ENCODE measurements around the gene BIRC3. TPM values are rescaled to one million over a fixed set of nuclear protein-coding genes. Genes with fewer than 3 reads are reported as not detected.

Gene BIRC3
- total RNA-seq, 4 donors from 2014 or later: 2.2 to 57.8 (median 53.0) TPM

GRCh38 chr11:102322560-102322959, 5.3 kb downstream of the BIRC3 start:
- peaks cover 0 to 41% (median 8%) of the 10 kb centered on the region in 4 donors for H3K4me1 ChIP-seq
- 46 to 63% methylated on average over 2 of the region's 2 CpGs for WGBS, 2 donors (ENCODE audit: low coverage in 1 of 2)
- in situ Hi-C loops (cut with MboI; ENCODE audit: low pct_ligation_motif_present in 1 of 4, low pct_unique_long_range_greater_than_20kb in 1 of 4, low sequenced_read_pairs in 3 of 4) (no loop called here), intact Hi-C loops (cut with DNase I; ENCODE audit: low total_unique reads) (no loop called here)
- H3K27me3 ChIP-seq: no peaks in the 10 kb centered on the region
- no peak for DNase-seq
- no peaks in the 10 kb centered on the region for H3K9me3 ChIP-seq
- peaks cover 0 to 6% (median 2%) of the 10 kb centered on the region in 4 donors for H3K36me3 ChIP-seq
- TF ChIP-seq CTCF (IDR thresholded peaks at IDR 0.05) (no peak), POLR2AphosphoS5 (IDR thresholded peaks at IDR 0.05) (no peak), EP300 (IDR thresholded peaks at IDR 0.05; ENCODE audit: low read depth) (no peak), POLR2A (IDR thresholded peaks at IDR 0.05) (no peak)
- H3K4me3 ChIP-seq: no peak overlapping the region
- peak overlapping the region in 1 of 4 donors; percentile 89 for H3K27ac ChIP-seq

- no peak for TF ChIP-seq POLR2A (IDR thresholded peaks at IDR 0.05)
- TF ChIP-seq EP300 (IDR thresholded peaks at IDR 0.05; ENCODE audit: low read depth): no peak
- TF ChIP-seq CTCF (IDR thresholded peaks at IDR 0.05): no peak
- no peak for TF ChIP-seq POLR2AphosphoS5 (IDR thresholded peaks at IDR 0.05)
- no peak for DNase-seq
- Histone ChIP-seq H3K36me3 (peaks cover 0 to 15% (median 7%) of the 10 kb centered on the region in 4 donors), H3K27me3 (no peaks in the 10 kb centered on the region), H3K4me1 (peaks cover 0 to 30% (median under 1%) of the 10 kb centered on the region in 4 donors), H3K9me3 (no peaks in the 10 kb centered on the region), H3K4me3 (no peak overlapping the region), H3K27ac (peak overlapping the region in 1 of 4 donors; percentile 14)
- in situ Hi-C loops (cut with MboI; ENCODE audit: low pct_ligation_motif_present in 1 of 4, low pct_unique_long_range_greater_than_20kb in 1 of 4, low sequenced_read_pairs in 3 of 4): no loop called here
- 94 to 100% methylated on average over 1 of the region's 1 CpG for WGBS, 2 donors (ENCODE audit: low coverage in 1 of 2)
- intact Hi-C loops (cut with DNase I; ENCODE audit: low total_unique reads): no loop called here
These were observed 6.4 kb downstream of the BIRC3 start for GRCh38 chr11:102323542-102324251.

DNA sequence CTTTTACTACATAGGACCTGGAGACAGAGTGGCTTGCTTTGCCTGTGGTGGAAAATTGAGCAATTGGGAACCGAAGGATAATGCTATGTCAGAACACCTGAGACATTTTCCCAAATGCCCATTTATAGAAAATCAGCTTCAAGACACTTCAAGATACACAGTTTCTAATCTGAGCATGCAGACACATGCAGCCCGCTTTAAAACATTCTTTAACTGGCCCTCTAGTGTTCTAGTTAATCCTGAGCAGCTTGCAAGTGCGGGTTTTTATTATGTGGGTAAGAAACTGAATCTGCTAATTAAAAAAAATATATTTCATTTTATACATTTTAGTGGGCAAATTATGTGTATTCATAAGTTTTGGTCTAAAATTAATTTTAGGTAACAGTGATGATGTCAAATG, 7.8 kb downstream of the BIRC3 start:
- Histone ChIP-seq H3K4me3 (no peak overlapping the region), H3K4me1 (peaks cover 0 to 23% (median 0%) of the 10 kb centered on the region in 4 donors), H3K27me3 (no peaks in the 10 kb centered on the region), H3K27ac (no peak overlapping the region), H3K36me3 (peaks cover 0 to 23% (median 9%) of the 10 kb centered on the region in 4 donors), H3K9me3 (no peaks in the 10 kb centered on the region)
- intact Hi-C loops (cut with DNase I; ENCODE audit: low total_unique reads): no loop called here
- TF ChIP-seq CTCF (IDR thresholded peaks at IDR 0.05): no peak
- TF ChIP-seq EP300 (IDR thresholded peaks at IDR 0.05; ENCODE audit: low read depth): no peak
- TF ChIP-seq POLR2AphosphoS5 (IDR thresholded peaks at IDR 0.05): no peak
- no peak for TF ChIP-seq POLR2A (IDR thresholded peaks at IDR 0.05)
- 72 to 89% methylated on average over 2 to 3 of the region's 3 CpGs for whole genome bisulfite sequencing, 2 donors (ENCODE audit: low coverage in 1 of 2)
- in situ Hi-C loops (cut with MboI; ENCODE audit: low pct_ligation_motif_present in 1 of 4, low pct_unique_long_range_greater_than_20kb in 1 of 4, low sequenced_read_pairs in 3 of 4): loop anchor here in 1 of 4 donors (25.0 kb wide), 1 partner anchor 337 kb away; no protein-coding TSS in a partner anchor
- DNase-seq: no peak

- no peak for DNase-seq
- peaks cover 0 to 43% (median 17%) of the 10 kb centered on the region in 4 donors for H3K36me3 ChIP-seq
- H3K4me1 ChIP-seq: no peaks in the 10 kb centered on the region
- no peaks in the 10 kb centered on the region for H3K9me3 ChIP-seq
- in situ Hi-C loops (cut with MboI; ENCODE audit: low pct_ligation_motif_present in 1 of 4, low pct_unique_long_range_greater_than_20kb in 1 of 4, low sequenced_read_pairs in 3 of 4): loop anchor here in 1 of 4 donors (25.0 kb wide), 1 partner anchor 334 kb away; no protein-coding TSS in a partner anchor
- H3K27me3 ChIP-seq: no peaks in the 10 kb centered on the region
- 92 to 100% methylated on average over 1 of the region's 1 CpG for WGBS, 2 donors (ENCODE audit: low coverage in 1 of 2)
- no peak overlapping the region for H3K27ac ChIP-seq
- TF ChIP-seq EP300 (IDR thresholded peaks at IDR 0.05; ENCODE audit: low read depth) (no peak), POLR2AphosphoS5 (IDR thresholded peaks at IDR 0.05) (no peak), POLR2A (IDR thresholded peaks at IDR 0.05) (no peak), CTCF (IDR thresholded peaks at IDR 0.05) (no peak)
- H3K4me3 ChIP-seq: no peak overlapping the region
- intact Hi-C loops (cut with DNase I; ENCODE audit: low total_unique reads): no loop called here
These were observed 11.5 kb downstream of the BIRC3 start for GRCh38 chr11:102328748-102329147.

Measured in transverse colon (tissue), 4 donors.